Measurements from ENCODE around the gene SCFD2.
"Not testable (repeated sequence)": the region's sequence is repeated elsewhere in the genome, so short reads cannot be mapped to it uniquely, and the experiment has no call there.

The SCFD2 gene

GRCh38 chr4:53060278-53060677, 305.6 kb downstream of the SCFD2 start:
- DNase-seq (ENCODE audit: low read depth), result no peak
- TF ChIP-seq CTCF (conservative IDR thresholded peaks at IDR 0.05; ENCODE audit: low read depth, low read length), result no peak
- no peak overlapping the region for H3K4me3 ChIP-seq (ENCODE audit: low read length)

- no peak for TF ChIP-seq CTCF (conservative IDR thresholded peaks at IDR 0.05; ENCODE audit: low read depth, low read length)
- DNase-seq (ENCODE audit: low read depth), result no peak
- H3K4me3 ChIP-seq (ENCODE audit: low read length), result no peak overlapping the region
Measured at GRCh38 chr4:53059871-53060270, 306.0 kb downstream of the SCFD2 start.

GRCh38 chr4:53059256-53059655, 306.6 kb downstream of the SCFD2 start:
- DNase-seq (ENCODE audit: low read depth), result no peak
- no peak overlapping the region for H3K4me3 ChIP-seq (ENCODE audit: low read length)
- TF ChIP-seq CTCF (conservative IDR thresholded peaks at IDR 0.05; ENCODE audit: low read depth, low read length), result no peak

GRCh38 chr4:53057679-53058078, 308.2 kb downstream of the SCFD2 start:
- H3K4me3 ChIP-seq (ENCODE audit: low read length), result no peak overlapping the region
- no peak for TF ChIP-seq CTCF (conservative IDR thresholded peaks at IDR 0.05; ENCODE audit: low read depth, low read length)
- no peak for DNase-seq (ENCODE audit: low read depth)

GRCh38 chr4:53057108-53057507, 308.8 kb downstream of the SCFD2 start:
- not testable (repeated sequence) for DNase-seq (ENCODE audit: low read depth); H3K4me3 ChIP-seq (ENCODE audit: low read length)

- no peak for DNase-seq (ENCODE audit: low read depth)
- no peak overlapping the region for H3K4me3 ChIP-seq (ENCODE audit: low read length)
- TF ChIP-seq CTCF (conservative IDR thresholded peaks at IDR 0.05; ENCODE audit: low read depth, low read length), result no peak
Measured at GRCh38 chr4:53055716-53056403, 310.0 kb downstream of the SCFD2 start.

GRCh38 chr4:53055274-53055673, 310.6 kb downstream of the SCFD2 start:
- DNase-seq (ENCODE audit: low read depth), result no peak
- no peak for TF ChIP-seq CTCF (conservative IDR thresholded peaks at IDR 0.05; ENCODE audit: low read depth, low read length)
- H3K4me3 ChIP-seq (ENCODE audit: low read length), result no peak overlapping the region

Measured in retinal pigment epithelial cell (primary cell).